Fibroblast of villous mesenchyme (primary cell): Measurements from ENCODE around the gene NDFIP1. TPM values are rescaled to one million over a fixed set of nuclear protein-coding genes. Genes with fewer than 3 reads are reported as not detected.

ENCODE experiments used
- DNase-seq: peaks from one replicate; pipeline ENCODE4 v3.0.0-alpha.2; 2010; ENCODE audit warnings: low read depth
- H3K4me3 ChIP-seq: 2 replicates; pipeline ENCODE4 v1.5.1; 2011; ENCODE audit warnings: low read depth, mild to moderate bottlenecking, low read length
- CTCF ChIP-seq: IDR thresholded peaks from 2 replicates; pipeline ENCODE4 v1.5.1; 2012; ENCODE audit warnings: low read depth, mild to moderate bottlenecking, low read length; ENCODE audit not compliant: insufficient read depth
- total RNA-seq: library from RNA; depleted of rRNA; stranded (reverse); fragments of >200 nt; gene quantifications from 2 replicates; pipeline ENCODE4 v1.2.3, GENCODE V29; 2012

Gene NDFIP1
- total RNA-seq, 1 donor, result 92.0 TPM

- TF ChIP-seq CTCF, result no peak
- no peak overlapping the region for H3K4me3 ChIP-seq
- DNase-seq, result no peak
Observed at GRCh38 chr5:142166754-142167153, 58.2 kb downstream of the NDFIP1 start.

- H3K4me3 ChIP-seq, result no peak overlapping the region
- DNase-seq, result no peak
- TF ChIP-seq CTCF, result peak; percentile 15
Observed at GRCh38 chr5:142167458-142167857, 58.9 kb downstream of the NDFIP1 start.

GRCh38 chr5:142168365-142168764, 59.8 kb downstream of the NDFIP1 start:
- peak; percentile 14 for DNase-seq
- H3K4me3 ChIP-seq, result no peak overlapping the region
- no peak for TF ChIP-seq CTCF

GRCh38 chr5:142170254-142170953, 61.8 kb downstream of the NDFIP1 start:
- H3K4me3 ChIP-seq, result no peak overlapping the region
- no peak for DNase-seq
- TF ChIP-seq CTCF, result no peak

- TF ChIP-seq CTCF, result no peak
- DNase-seq, result no peak
- H3K4me3 ChIP-seq, result no peak overlapping the region
Observed at GRCh38 chr5:142171270-142171669, 62.7 kb downstream of the NDFIP1 start.

GRCh38 chr5:142175039-142175438, 66.5 kb downstream of the NDFIP1 start:
- DNase-seq, result no peak
- H3K4me3 ChIP-seq, result no peak overlapping the region
- TF ChIP-seq CTCF, result no peak
